ENCODE data around the gene OR6S1.

DNA sequence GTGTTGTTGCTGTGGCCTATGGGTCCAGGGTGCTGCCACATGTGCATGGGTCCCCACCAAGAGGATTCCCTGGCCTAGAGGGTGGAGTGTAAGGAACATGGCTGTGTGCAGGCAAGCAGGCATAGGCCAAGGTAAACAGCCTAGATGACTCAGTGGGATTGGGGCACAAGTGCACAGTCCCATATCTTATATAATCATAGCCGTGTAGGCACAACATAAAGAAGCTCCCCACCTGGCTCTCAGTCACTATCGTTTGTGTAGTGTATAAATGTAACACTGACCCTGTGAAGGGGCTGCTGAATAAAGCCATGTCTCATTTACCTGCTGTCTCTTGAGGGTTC, 34.6 kb downstream of the OR6S1 start:
- no peak for TF ChIP-seq POLR2A (IDR thresholded peaks at IDR 0.05; ENCODE audit: low read depth, low read length)
- TF ChIP-seq, protein P1, sequence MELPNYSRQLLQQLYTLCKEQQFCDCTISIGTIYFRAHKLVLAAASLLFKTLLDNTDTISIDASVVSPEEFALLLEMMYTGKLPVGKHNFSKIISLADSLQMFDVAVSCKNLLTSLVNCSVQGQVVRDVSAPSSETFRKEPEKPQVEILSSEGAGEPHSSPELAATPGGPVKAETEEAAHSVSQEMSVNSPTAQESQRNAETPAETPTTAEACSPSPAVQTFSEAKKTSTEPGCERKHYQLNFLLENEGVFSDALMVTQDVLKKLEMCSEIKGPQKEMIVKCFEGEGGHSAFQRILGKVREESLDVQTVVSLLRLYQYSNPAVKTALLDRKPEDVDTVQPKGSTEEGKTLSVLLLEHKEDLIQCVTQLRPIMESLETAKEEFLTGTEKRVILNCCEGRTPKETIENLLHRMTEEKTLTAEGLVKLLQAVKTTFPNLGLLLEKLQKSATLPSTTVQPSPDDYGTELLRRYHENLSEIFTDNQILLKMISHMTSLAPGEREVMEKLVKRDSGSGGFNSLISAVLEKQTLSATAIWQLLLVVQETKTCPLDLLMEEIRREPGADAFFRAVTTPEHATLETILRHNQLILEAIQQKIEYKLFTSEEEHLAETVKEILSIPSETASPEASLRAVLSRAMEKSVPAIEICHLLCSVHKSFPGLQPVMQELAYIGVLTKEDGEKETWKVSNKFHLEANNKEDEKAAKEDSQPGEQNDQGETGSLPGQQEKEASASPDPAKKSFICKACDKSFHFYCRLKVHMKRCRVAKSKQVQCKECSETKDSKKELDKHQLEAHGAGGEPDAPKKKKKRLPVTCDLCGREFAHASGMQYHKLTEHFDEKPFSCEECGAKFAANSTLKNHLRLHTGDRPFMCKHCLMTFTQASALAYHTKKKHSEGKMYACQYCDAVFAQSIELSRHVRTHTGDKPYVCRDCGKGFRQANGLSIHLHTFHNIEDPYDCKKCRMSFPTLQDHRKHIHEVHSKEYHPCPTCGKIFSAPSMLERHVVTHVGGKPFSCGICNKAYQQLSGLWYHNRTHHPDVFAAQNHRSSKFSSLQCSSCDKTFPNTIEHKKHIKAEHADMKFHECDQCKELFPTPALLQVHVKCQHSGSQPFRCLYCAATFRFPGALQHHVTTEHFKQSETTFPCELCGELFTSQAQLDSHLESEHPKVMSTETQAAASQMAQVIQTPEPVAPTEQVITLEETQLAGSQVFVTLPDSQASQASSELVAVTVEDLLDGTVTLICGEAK (IDR thresholded peaks at IDR 0.05; ENCODE audit: borderline replicate concordance): no peak
- TF ChIP-seq, protein P2, sequence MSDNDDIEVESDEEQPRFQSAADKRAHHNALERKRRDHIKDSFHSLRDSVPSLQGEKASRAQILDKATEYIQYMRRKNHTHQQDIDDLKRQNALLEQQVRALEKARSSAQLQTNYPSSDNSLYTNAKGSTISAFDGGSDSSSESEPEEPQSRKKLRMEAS (IDR thresholded peaks at IDR 0.05; ENCODE audit: low read depth, low read length): no peak
- TF ChIP-seq JUND (IDR thresholded peaks at IDR 0.05; ENCODE audit: low read depth, low read length): no peak
- TF ChIP-seq, protein P3, sequence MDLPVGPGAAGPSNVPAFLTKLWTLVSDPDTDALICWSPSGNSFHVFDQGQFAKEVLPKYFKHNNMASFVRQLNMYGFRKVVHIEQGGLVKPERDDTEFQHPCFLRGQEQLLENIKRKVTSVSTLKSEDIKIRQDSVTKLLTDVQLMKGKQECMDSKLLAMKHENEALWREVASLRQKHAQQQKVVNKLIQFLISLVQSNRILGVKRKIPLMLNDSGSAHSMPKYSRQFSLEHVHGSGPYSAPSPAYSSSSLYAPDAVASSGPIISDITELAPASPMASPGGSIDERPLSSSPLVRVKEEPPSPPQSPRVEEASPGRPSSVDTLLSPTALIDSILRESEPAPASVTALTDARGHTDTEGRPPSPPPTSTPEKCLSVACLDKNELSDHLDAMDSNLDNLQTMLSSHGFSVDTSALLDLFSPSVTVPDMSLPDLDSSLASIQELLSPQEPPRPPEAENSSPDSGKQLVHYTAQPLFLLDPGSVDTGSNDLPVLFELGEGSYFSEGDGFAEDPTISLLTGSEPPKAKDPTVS (IDR thresholded peaks at IDR 0.05; ENCODE audit: low read depth, low read length): no peak
- TF ChIP-seq TAF1 (IDR thresholded peaks at IDR 0.05; ENCODE audit: borderline replicate concordance, low read depth, low read length): no peak
- TF ChIP-seq, protein P4, sequence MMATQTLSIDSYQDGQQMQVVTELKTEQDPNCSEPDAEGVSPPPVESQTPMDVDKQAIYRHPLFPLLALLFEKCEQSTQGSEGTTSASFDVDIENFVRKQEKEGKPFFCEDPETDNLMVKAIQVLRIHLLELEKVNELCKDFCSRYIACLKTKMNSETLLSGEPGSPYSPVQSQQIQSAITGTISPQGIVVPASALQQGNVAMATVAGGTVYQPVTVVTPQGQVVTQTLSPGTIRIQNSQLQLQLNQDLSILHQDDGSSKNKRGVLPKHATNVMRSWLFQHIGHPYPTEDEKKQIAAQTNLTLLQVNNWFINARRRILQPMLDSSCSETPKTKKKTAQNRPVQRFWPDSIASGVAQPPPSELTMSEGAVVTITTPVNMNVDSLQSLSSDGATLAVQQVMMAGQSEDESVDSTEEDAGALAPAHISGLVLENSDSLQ (IDR thresholded peaks at IDR 0.05): no peak

Measured in GM12878 (cell line).